Measurements from ENCODE around the gene ABCB7.
"Not testable (repeated sequence)": the region's sequence is repeated elsewhere in the genome, so short reads cannot be mapped to it uniquely, and the experiment has no call there.

- TF ChIP-seq RARB (CRISPR knock-in tag; IDR thresholded peaks at IDR 0.05); ZFP30 (CRISPR knock-in tag; IDR thresholded peaks at IDR 0.05); CREB5 (CRISPR knock-in tag; IDR thresholded peaks at IDR 0.05; ENCODE audit: low read depth); PATZ1 (CRISPR knock-in tag; IDR thresholded peaks at IDR 0.05; ENCODE audit: borderline replicate concordance); ZNF8 (CRISPR knock-in tag; IDR thresholded peaks at IDR 0.05); GLIS3 (CRISPR knock-in tag; IDR thresholded peaks at IDR 0.05); BACH2 (CRISPR knock-in tag; IDR thresholded peaks at IDR 0.05; ENCODE audit: borderline replicate concordance); PPARA (CRISPR knock-in tag; IDR thresholded peaks at IDR 0.05; ENCODE audit: borderline replicate concordance); TSHZ2 (CRISPR knock-in tag; IDR thresholded peaks at IDR 0.05); ZFP3 (CRISPR knock-in tag; IDR thresholded peaks at IDR 0.05); SNAI2 (CRISPR knock-in tag; IDR thresholded peaks at IDR 0.05); TCF4 (CRISPR knock-in tag; IDR thresholded peaks at IDR 0.05; ENCODE audit: borderline replicate concordance); ARNTL (CRISPR knock-in tag; IDR thresholded peaks at IDR 0.05; ENCODE audit: borderline replicate concordance, low read depth); TOX (CRISPR knock-in tag; IDR thresholded peaks at IDR 0.05; ENCODE audit: borderline replicate concordance): not testable (repeated sequence)
These were observed 32.5 kb upstream of the ABCB7 start for GRCh38 chrX:75188415-75189206.

Data from SK-N-SH treated with all-trans-retinoic acid at 6 μM for 48 hours (cell line).